Hindlimb muscle (tissue), 1 donor: ENCODE measurements around the gene MSANTD2. TPM values are rescaled to one million over a fixed set of nuclear protein-coding genes. Genes with fewer than 3 reads are reported as not detected.

Experiments used
- DNase-seq: peaks from one replicate; pipeline ENCODE4 v3.0.0-alpha.2; 2013
- polyA plus RNA-seq: library from polyadenylated mRNA; unstranded; fragments of 120-200 nt; gene quantifications from one replicate; pipeline ENCODE4 v1.2.1, GENCODE V29; 2013; ENCODE audit not compliant: insufficient read length

The MSANTD2 gene
- polyA plus RNA-seq, 1 donor = 15.9 TPM

DNA sequence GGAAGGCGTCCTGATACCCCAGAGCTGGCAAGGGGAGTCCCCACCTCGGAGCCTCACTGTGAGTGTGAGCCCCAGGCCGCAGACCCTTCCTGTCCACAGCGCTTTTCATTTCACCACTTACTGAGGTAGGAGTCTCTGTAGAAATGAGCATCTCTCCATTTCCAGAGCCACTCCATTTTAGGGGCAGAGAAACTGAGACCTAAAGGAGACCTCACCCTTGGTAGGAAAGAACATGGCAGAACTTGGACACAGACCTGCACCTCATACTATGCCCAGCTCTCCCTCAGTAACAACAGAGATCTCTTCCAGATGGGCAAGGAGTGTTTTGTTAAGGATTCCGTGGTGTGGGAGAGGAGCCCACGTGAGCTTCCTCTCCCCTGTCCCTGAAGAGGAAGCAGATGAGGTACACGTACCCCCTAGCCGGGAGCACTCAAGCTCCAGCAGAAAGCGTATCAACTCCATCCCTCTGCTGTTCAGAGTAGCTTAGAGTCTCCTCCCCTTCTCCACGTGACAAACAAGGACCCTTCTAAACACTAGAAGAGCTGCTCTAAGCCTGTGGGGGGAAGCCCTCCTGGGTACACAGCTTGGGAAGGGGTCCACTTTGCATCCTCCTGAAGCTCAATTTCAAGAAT, 47.6 kb downstream of the MSANTD2 start:
- no peak for DNase-seq

DNA sequence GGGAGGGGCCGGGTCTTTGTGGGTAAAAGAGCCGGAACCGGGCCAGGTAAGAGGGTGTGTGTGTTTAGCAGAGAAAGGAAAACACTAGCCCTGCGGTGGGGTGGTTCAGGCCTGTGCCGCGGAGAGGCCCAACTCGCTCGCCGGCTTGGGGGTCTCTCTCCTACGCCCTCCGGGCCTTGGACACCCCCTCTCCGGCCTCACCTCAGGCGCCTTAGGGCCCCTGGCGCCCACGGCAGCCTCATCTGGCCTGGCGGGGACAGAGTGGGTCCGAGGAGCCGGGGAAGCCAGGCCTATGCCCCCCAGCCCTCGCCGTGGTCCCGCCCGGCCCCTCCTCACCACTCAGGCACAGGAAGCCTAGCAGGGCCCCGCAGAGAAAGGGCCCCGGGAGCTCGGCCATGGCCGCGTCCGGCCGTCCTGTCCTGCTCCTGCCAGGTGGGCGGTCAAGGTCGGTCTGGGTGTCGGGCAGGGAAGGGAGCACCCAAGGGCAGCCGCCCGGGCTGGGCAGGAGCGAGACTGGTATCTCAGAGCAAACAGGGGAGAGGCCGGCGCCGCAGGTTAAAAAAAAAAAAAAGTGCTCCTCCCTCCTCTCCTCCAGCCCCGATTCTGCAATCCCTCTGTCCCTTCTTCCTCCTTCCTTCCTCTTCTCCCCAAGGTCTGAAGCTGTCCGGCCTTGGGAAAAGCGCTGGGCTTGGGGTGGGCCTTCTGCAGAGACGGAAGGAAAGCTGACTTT, 48.3 kb downstream of the MSANTD2 start, which contains the start of gene VSIG2:
Gene VSIG2, minus strand, starts transcription at position 515 of the 730 bp plus-strand sequence. Its CDS starts 118 bp downstream, at position 397.
- DNase-seq = no peak

DNA sequence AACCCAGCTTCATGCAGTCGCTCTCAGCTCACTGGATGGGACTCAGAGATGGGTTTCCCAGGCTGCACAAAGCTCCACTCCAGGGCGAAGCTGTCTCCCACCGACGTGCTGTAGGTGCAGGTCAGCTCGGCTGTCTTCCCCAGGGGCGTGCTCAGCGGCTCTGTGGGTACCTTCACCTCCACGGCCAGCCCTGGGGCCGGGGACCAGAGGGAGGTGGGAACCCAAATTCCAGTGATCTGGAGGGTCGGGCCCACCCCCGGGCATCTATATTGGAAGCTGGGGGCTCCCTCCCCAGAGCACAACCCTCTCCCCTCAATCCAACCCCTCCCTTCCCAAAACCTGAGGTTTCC, 48.8 kb downstream of the MSANTD2 start:
- no peak for DNase-seq

DNA sequence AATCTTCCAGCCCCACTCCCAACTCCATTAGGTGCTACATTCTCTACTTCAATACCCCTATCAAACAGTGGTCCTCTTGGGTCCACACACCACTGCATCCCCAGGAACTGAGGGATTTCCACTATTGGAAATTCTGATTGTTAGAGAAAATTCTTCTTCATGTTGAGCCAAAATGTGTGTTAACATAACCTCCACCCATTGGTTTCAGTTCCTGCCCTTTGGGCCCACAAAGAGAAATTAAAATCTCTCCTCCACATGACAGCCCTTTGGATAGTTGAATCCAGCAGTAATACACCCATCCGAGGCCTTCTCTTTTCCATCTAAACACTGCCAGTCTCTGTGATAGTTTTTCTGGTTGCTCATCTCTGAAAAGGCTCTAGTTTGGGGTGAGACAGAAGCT, 50.3 kb downstream of the MSANTD2 start:
- DNase-seq = no peak

DNA sequence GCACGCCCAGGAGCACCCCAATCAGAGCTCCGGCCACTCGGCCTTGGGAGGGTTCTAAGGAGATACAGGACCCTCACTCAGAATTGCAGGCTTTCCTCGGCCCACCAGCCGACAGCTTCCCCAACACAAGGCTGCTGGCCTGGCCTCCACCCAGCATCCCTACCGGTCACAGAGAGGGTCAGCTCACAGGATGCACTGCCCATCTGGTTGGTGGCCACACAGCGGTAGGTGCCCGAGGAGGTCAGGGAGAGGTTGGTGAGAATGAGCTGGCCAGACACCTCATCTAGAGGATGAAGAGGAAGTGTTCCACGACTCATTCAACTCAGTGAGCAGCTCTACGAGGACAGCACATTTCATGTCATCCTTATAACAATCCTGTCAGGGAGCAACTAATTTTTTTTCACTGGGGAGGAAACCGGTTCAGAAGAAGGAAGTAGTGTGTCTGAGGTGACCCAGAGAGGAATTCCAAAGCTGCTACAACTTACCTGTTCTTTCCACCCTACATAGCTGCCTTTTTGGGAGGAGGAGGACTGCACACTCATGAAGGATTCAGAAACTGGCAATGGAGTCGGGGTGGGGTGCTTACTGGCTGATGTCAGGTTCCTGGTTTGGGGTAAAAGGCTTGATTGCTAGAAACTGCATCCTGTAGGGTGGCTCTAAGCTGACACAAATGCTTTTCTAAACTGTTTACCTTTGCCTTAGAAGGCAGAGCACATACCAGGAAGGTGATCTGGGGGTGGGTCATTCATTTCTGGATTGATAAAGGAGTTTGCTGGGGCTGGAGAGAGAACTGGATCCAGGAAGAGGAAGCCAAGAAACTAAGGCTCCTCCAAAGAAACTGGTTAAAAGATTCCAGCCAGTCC, 51.5 kb downstream of the MSANTD2 start:
- no peak for DNase-seq

GRCh38 chr11:124748100-124748418, 52.1 kb downstream of the MSANTD2 start:
- no peak for DNase-seq

GRCh38 chr11:124747406-124748099, 52.7 kb downstream of the MSANTD2 start:
- DNase-seq = no peak

- no peak for DNase-seq
These were observed 53.5 kb downstream of the MSANTD2 start for GRCh38 chr11:124746621-124747243.

DNA sequence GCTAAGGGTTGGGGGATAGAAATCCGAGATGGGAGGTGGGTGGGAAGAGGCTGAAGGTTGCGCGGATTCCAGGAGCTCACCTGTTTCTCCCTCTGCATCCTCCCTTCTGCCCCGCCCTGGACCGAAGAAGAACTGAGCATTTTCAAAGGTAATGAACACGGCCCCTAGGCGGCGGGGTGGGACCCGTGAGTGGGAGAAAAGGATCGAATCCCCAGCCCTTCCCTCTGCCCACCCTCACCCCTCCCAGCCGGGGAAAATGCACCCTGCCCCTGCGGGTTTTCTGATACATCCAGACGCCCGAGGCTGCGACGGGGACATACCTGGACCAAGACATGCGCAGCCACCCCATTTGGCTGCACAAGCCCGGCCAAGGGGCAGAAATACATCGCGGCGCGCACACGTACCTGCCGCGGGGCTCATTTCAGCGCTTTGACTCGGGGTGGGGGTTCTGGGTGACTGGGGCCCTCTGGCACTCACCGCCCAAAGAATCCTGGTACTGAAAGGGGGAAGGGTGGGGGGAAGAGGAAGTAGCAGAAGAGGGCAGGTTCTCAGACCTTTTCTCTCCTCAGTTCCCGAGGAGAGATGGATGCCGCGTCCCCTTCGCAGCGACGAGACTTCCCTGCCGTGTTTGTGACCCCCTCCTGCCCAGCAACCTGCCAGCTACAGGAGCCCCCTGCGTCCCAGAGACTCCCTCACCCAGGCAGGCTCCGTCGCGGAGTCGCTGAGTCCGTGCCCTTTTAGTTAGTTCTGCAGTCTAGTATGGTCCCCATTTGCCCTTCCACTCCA, 54.2 kb downstream of the MSANTD2 start:
- no peak for DNase-seq

DNA sequence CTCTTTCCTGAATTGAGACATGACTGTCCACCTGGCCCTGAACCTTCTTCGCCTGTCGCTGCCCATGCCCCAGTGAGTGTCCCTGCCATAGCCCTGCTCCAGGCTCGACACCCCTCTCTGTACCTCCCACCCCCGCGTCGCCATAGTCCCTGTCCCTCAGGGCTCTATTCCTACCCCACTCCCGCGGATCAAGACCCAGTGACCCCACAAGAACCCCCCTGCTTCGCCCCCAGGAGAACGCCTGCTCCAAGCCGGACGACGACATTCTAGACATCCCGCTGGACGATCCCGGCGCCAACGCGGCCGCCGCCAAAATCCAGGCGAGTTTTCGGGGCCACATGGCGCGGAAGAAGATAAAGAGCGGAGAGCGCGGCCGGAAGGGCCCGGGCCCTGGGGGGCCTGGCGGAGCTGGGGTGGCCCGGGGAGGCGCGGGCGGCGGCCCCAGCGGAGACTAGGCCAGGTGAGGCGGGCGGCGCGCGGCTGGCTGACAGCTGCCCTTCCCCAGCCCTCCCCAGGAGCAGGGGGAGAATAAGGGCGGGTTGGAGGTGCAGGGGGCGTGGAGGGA, 54.9 kb downstream of the MSANTD2 start:
- DNase-seq = no peak

DNA sequence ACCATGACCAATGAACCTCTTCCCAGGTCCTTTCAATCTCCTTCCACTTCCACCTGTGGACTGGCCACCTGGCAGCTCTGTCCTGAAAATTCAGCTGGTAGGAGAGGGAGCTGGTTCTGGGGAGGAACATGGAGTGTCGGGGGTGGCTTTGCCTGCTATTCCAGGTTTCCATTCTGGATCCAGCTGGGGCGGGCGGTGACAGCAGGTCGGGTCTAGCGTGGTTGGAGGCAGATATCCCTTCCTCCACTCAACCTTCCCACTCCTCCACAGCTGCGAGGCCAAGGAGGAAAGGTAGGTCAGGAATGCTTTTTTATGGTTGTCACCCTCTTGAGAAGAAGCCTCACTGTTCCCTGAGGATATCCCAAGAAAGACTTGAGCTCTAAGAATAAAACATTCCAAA, 57.2 kb downstream of the MSANTD2 start:
- no peak for DNase-seq

- no peak for DNase-seq
These were observed 57.7 kb downstream of the MSANTD2 start for GRCh38 chr11:124742555-124742954.

DNA sequence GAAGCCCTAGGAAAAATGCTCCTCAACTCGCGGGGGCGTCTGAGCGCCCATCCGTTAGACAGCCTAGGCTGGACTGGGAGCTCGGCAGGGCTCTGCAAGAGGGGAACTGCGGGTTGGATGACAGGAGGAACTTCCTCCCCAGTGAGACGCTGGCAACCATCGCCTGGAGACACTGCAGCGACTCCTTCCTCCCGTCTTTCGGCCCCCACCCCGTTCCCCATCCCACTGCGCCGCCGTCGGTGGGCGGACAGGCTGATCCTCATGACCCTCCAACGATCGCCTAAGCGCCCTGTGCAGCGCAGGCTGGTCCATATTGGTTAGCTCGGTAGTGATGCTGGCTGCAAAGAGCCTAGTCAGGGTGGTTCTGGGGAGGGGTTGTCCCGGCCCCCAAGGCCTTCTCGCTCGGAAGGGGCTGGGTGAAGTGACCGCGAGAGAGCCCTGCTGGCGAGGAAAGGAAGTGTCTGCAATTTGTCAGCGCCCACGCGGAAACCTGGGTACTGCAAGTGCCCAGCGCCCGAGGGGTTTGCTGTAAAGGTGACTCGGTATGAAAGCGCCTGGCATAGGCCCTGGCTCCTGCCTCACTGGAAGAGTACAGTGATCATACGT, 59.8 kb downstream of the MSANTD2 start:
- no peak for DNase-seq

DNA sequence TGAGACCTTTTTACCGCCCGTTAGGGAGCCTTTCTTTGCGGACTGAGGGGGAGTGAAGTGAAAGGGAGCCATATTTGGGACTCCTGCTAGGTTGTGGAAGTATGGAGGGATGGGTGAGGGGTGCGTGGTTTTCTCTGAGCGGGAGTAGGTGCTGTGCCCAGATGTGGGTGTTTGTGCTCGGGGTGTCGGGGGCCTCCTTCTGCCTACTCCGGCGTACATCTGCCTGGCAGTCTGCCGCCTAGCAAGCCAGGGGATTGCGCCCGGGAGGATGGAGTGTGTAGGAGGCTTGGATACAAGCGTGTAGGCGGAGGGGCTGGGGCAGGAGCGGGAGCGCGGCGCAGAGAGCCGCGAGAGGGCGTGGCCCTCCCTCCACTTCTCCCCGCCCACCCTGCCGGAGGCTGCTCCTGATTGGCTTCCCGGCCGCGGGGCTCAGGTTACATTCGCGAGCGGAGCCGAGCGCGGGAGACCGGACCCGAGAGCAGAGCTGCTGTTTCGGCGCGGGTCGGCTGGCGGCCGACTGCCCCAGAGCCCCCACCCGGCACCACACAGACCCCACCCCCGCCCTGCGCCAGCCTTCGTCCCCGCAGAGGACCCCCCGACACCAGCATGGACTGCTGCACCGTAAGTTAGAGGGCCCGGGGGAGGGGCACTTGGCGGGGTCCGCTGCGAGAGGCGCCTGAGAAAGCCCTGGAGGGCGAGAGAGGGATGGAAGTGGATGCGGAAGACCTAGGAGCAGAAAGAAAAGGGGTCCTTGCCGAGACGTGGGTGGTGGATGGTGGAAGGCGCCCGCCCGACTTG, 60.5 kb downstream of the MSANTD2 start, which contains the start of gene NRGN:
Gene NRGN, plus strand, starts transcription at position 464 of the 798 bp plus-strand sequence. Its CDS starts 143 bp downstream, at position 607.
- DNase-seq = peak; percentile 93

- no peak for DNase-seq
These were observed 61.3 kb downstream of the MSANTD2 start for GRCh38 chr11:124738713-124739478.

DNA sequence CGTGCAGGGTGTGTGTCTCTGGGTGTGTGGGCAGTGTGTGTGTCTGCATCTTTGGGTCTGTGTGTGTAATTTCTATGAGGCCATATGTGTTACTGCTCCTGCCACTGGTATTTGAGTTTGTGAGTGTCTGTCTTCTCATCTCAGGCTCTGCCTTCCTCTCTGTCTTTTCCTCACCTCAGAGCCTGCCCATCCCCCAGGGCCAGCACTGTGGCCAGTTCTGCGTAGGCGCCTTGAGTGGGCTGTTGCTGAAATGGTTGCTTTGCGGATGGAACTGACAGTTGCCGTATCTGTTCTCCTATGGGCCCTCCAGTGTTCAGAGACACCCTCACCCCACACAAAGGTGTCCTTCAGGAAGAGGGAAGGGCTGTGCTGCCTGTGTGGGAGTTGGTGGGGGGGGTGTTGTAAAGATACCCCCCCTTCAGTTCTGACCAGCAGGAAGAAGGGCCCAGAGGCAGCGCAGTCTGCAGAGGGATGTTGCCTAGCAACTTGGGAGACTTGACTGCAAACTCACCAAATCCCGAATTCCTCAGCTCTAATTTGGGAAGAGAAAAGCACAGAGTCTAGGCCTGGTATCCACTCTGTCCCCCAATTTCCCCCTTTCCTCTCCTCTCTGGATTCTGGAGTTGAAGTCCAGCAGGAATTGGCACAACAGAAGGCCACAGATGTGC, 62.4 kb downstream of the MSANTD2 start:
- no peak for DNase-seq

GRCh38 chr11:124736736-124737135, 63.5 kb downstream of the MSANTD2 start:
- no peak for DNase-seq

DNA sequence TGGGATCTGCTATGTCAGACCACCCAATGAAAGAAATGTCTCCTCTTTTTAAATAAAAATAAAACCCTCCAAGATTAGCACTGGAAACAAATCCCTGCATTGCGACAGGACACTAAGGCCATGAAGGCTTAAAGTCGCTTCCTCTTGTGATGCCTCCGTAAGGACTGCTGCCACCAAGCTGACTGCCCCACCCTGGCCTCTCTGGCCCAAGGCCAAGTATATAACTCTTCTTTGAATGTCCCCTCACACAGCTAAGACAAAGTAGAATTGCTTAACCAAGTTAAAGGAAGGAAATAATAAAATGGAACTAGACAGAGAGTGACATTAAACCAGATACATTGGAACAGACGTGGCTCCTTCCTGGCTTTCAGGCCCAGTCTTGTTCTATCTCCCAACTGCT, 68.0 kb downstream of the MSANTD2 start:
- no peak for DNase-seq
